ENCODE results near the gene FOXA1. TPM values are rescaled to one million over a fixed set of nuclear protein-coding genes. Genes with fewer than 3 reads are reported as not detected.

The FOXA1 gene
- total and polyA plus RNA-seq, 2 of the 8 experiments (the other 6 are each of a cell fraction or from before 2014, with no cell fraction given) = 0.08 to 0.20 TPM

DNA sequence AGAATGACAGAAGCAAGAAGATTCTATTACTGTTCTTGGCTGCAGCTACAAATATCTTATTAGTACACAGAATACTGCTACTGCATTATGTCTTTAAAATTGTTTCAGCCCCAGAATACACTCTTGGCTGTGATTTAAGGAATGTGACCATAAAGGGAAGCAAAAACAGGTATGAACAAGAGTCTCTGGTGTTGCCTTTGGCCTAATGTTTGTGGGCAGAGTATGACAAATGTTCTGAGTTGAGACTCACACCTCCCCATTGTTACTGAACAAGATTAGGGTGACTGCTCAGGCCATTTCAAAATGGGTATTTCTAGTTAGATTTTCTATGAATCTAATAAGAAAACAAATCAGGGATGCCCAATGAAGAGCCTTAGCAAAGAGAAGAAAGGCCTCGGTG lies 28.9 kb upstream of the FOXA1 start (continued):
- TF ChIP-seq, protein P1, sequence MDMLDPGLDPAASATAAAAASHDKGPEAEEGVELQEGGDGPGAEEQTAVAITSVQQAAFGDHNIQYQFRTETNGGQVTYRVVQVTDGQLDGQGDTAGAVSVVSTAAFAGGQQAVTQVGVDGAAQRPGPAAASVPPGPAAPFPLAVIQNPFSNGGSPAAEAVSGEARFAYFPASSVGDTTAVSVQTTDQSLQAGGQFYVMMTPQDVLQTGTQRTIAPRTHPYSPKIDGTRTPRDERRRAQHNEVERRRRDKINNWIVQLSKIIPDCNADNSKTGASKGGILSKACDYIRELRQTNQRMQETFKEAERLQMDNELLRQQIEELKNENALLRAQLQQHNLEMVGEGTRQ (IDR thresholded peaks at IDR 0.05; ENCODE audit: low read length) = no peak
